Inflammatory macrophage (primary cell): ENCODE results near the gene ROBO2.
"Not testable (repeated sequence)": the region's sequence is repeated elsewhere in the genome, so short reads cannot be mapped to it uniquely, and the experiment has no call there.

Source experiments
- DNase-seq, 2 donors: peaks; one replicate each; pipeline ENCODE4 v3.0.0-alpha.2; 2020 to 2022

Gene ROBO2

GRCh38 chr3:77342688-77343087 lies 302.8 kb downstream of the ROBO2 start:
- no peak for DNase-seq

GRCh38 chr3:77345009-77345408 lies 305.1 kb downstream of the ROBO2 start:
- DNase-seq: no peak

- no peak for DNase-seq
Observed at GRCh38 chr3:77348244-77348855, 308.5 kb downstream of the ROBO2 start.

GRCh38 chr3:77354958-77355357 lies 315.1 kb downstream of the ROBO2 start:
- DNase-seq: no peak

GRCh38 chr3:77362936-77363335 lies 323.0 kb downstream of the ROBO2 start:
- no peak for DNase-seq

GRCh38 chr3:77365152-77365551 lies 325.3 kb downstream of the ROBO2 start:
- no peak for DNase-seq

GRCh38 chr3:77370413-77370812 lies 330.5 kb downstream of the ROBO2 start:
- DNase-seq: no peak

GRCh38 chr3:77372018-77372417 lies 332.1 kb downstream of the ROBO2 start:
- DNase-seq: no peak

GRCh38 chr3:77372634-77373346 lies 332.9 kb downstream of the ROBO2 start:
- DNase-seq: no peak

- DNase-seq: no peak
Observed at GRCh38 chr3:77373619-77374018, 333.7 kb downstream of the ROBO2 start.

- no peak for DNase-seq
Observed at GRCh38 chr3:77376511-77376910, 336.6 kb downstream of the ROBO2 start.

- DNase-seq: no peak
Observed at GRCh38 chr3:77377717-77378116, 337.8 kb downstream of the ROBO2 start.

- no peak for DNase-seq
Observed at GRCh38 chr3:77380136-77380535, 340.2 kb downstream of the ROBO2 start.

- no peak for DNase-seq
Observed at GRCh38 chr3:77381431-77381830, 341.5 kb downstream of the ROBO2 start.

- DNase-seq: no peak
Observed at GRCh38 chr3:77392181-77392580, 352.3 kb downstream of the ROBO2 start.

GRCh38 chr3:77394046-77394445 lies 354.1 kb downstream of the ROBO2 start:
- no peak for DNase-seq

- no peak for DNase-seq
Observed at GRCh38 chr3:77404871-77405270, 365.0 kb downstream of the ROBO2 start.

GRCh38 chr3:77407441-77407840 lies 367.5 kb downstream of the ROBO2 start:
- DNase-seq: no peak

- DNase-seq: not testable (repeated sequence)
Observed at GRCh38 chr3:77410334-77410733, 370.4 kb downstream of the ROBO2 start.

GRCh38 chr3:77411334-77411733 lies 371.4 kb downstream of the ROBO2 start:
- no peak for DNase-seq

- DNase-seq: no peak
Observed at GRCh38 chr3:77412021-77412438, 372.1 kb downstream of the ROBO2 start.

- DNase-seq: no peak
Observed at GRCh38 chr3:77412584-77412983, 372.7 kb downstream of the ROBO2 start.

- no peak for DNase-seq
Observed at GRCh38 chr3:77414881-77415280, 375.0 kb downstream of the ROBO2 start.

GRCh38 chr3:77420336-77420735 lies 380.4 kb downstream of the ROBO2 start:
- no peak for DNase-seq

GRCh38 chr3:77421916-77422315 lies 382.0 kb downstream of the ROBO2 start:
- no peak for DNase-seq
